LNCAP (cell line): ENCODE results near the gene SIRPD.

Source experiments
- TF ChIP-seq, protein P1 (sequence below): fragments of 450-650 bp; IDR thresholded peaks from 2 replicates; pipeline ENCODE4 v1.5.1; 2017; ENCODE audit warnings: mild to moderate bottlenecking

Gene SIRPD

DNA sequence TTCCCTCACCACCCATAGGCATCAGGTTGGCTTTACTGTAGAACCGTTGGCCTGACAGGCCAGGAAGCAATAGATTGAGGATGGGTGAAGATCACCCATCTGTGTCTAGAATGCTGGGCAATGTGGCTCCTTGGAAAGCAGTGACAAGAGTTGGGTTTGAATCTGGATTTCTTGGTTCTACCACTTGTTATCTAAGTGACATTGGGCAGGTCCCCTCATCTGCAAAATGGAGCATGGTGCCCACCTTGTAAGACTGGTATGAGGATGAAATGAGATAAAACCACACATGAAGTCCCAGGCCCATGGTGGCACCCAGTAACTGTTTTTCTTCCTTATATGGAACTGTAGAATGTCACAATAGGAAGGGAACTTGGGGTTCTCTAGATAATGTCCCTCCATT lies 43.7 kb downstream of the SIRPD start:
- TF ChIP-seq, protein P1, sequence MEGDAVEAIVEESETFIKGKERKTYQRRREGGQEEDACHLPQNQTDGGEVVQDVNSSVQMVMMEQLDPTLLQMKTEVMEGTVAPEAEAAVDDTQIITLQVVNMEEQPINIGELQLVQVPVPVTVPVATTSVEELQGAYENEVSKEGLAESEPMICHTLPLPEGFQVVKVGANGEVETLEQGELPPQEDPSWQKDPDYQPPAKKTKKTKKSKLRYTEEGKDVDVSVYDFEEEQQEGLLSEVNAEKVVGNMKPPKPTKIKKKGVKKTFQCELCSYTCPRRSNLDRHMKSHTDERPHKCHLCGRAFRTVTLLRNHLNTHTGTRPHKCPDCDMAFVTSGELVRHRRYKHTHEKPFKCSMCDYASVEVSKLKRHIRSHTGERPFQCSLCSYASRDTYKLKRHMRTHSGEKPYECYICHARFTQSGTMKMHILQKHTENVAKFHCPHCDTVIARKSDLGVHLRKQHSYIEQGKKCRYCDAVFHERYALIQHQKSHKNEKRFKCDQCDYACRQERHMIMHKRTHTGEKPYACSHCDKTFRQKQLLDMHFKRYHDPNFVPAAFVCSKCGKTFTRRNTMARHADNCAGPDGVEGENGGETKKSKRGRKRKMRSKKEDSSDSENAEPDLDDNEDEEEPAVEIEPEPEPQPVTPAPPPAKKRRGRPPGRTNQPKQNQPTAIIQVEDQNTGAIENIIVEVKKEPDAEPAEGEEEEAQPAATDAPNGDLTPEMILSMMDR, result no peak

DNA sequence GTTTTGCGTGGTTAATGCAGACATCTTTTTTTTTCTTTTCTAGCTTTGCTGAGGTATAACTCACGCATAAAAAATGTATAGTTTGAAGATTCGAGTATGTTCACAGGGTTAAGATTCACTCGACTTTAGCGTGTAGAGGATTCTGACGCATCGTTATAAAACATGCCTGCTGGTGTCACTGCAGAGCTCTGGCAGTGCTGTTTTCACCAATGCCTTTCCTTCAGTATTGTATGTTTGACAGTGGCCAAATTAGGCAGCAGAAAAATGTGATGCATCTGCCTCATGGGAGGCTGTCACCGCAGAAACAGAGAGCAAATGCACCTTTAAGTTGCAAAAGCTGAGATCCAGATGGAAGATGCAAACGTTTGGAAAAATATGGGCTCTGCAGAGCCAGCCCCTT lies 48.3 kb downstream of the SIRPD start:
- TF ChIP-seq, protein P1, result peak; percentile 67

DNA sequence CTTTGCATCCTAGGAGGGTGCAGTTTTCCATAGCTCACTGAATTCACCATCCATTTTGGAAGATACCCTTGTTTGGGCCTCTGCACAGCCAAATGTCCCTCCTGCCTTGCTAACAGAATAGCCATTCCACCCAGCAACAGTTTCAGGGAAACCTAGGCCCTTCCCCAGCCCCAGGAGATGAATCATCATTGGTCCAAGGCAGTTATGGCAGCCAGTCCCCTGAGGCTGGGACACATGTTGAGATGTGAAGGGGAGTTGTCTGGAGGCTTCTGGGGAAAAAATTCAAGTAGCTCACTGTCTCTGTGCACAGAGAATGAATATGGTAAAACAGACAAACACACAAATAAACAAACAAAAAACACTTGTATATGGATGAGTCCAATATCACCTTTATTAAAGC lies 48.9 kb downstream of the SIRPD start:
- TF ChIP-seq, protein P1, result no peak

- TF ChIP-seq, protein P1, result no peak
These were observed 50.2 kb downstream of the SIRPD start for GRCh38 chr20:1507276-1507675.

DNA sequence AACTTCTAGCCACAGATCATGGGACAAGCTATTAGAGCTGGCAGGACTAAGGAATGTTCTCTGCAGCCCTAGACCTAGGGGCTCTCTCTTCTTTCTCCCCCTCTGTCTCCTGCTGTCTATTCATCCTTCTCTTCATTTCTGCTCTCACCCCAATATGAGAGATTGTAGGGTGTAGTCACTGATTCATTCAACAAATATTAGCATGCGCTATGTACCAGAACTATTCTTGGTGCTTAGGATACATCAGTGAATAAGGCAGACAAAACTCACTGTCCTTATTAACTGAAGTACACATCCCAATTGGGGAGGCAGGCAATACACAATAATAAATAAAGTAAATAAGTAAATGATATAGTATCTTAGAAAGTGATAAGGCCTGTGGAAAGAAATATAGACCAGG lies 51.6 kb downstream of the SIRPD start:
- TF ChIP-seq, protein P1, result no peak

DNA sequence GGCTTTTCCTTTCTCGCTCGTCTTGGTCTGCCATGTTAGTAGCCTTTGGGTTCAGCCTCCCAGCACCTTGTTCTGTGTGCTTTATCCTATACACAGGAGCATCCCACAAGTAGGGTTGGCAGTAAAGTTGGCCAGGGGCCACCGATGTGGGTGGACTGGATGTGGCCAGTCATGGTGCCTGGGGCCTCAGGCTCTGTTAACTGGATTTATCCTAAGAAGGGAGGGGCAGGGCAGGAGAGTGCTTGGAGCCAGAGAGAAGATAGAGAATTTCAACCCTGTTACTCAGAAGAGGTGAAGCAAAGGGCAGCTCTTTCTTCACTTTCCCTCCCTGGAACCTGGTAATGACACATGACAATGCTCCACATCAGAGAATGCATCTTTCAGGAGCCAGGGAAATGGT lies 52.1 kb downstream of the SIRPD start:
- TF ChIP-seq, protein P1, result no peak

DNA sequence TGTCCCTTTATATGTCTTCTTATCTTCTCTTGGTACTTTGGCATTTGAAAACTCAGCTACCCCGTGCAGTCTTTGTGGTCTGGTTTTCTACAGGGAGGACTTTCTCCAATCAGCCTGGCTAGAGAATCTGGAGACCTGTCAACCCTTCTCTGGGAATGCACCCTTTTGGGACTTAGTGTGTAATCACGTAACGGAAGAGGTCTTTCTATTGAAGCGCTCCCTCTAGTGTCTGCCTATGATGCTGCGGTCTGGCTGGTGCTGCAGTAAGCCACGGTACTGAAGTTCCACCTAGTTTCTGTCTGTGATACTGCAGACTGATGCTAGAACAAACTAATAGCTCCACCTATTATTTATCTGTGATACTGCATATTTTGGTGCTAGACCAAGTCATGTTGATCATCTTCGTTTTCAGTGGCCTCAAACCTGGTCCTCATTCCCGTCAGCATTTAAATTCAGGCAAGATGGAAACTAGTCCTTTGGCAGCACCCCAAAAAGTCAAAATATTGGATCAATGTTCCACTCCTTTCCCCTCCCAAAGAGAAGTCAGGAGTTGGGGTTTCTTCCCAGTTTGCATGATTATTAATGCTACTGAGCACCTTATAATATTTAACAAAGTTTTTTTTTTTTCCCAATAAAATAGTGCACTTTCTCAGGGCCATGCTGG lies 53.8 kb downstream of the SIRPD start:
- TF ChIP-seq, protein P1, result peak; percentile 100

GRCh38 chr20:1500496-1500895 lies 57.0 kb downstream of the SIRPD start:
- TF ChIP-seq, protein P1, result no peak
